Thoracic aorta (tissue), 2 donors: ENCODE measurements around the gene PCDHA5. TPM values are rescaled to one million over a fixed set of nuclear protein-coding genes. Genes with fewer than 3 reads are reported as not detected.

Experiments used
- ATAC-seq: fragments of 150-250 bp; one replicate; pipeline ENCODE4 v1.8.0; 2017; ENCODE audit warnings: low read depth; ENCODE audit not compliant: insufficient number of reproducible peaks, low FRiP score
- DNase-seq: peaks from one replicate; pipeline ENCODE4 v3.0.0-alpha.2; 2020; ENCODE audit warnings: low spot score
- H3K27ac ChIP-seq, 2 donors: fragments of 200-600 bp; sonication (generic); 1 replicate in 1 of 2; 2 replicates in 1 of 2; pipeline ENCODE4 v1.5.1; 2016; ENCODE audit warnings: mild to moderate bottlenecking in 2 of 2, moderate library complexity in 2 of 2
- H3K27me3 ChIP-seq: fragments of 200-600 bp; sonication (generic); replicated peaks from 2 replicates; pipeline ENCODE4 v1.6.0; 2016; ENCODE audit warnings: mild to moderate bottlenecking; ENCODE audit not compliant: insufficient read depth
- H3K36me3 ChIP-seq: fragments of 200-600 bp; sonication (generic); one replicate; pipeline ENCODE4 v1.5.1; 2016
- H3K4me1 ChIP-seq, 2 donors: fragments of 200-600 bp; sonication (generic); 1 replicate in 1 of 2; 2 replicates in 1 of 2; pipeline versions ENCODE4 v1.5.1 to v1.6.0; 2016; ENCODE audit warnings: low read depth in 2 of 2, mild to moderate bottlenecking in 1 of 2; ENCODE audit not compliant: control insufficient read depth in 1 of 2
- H3K4me3 ChIP-seq: fragments of 200-600 bp; sonication (generic); 2 replicates; pipeline ENCODE4 v1.5.1; 2016; ENCODE audit warnings: mild to moderate bottlenecking
- H3K9me3 ChIP-seq: fragments of 200-600 bp; sonication (generic); 2 replicates; pipeline ENCODE4 v1.5.1; 2016
- total RNA-seq, 2 donors: library from RNA; depleted of rRNA; stranded (reverse); fragments of >200 nt; gene quantifications; one replicate each; pipeline versions ENCODE4 v1.1.0 to v1.2.3, GENCODE V29; 2016
- TF ChIP-seq, protein P1 (sequence below): fragments of 200-600 bp; sonication (generic); IDR thresholded peaks from one replicate; pipeline ENCODE4 v1.5.1; 2019; ENCODE audit warnings: antibody characterized with exemption

Gene PCDHA5
- total RNA-seq, 2 donors from 2014 or later: 0.14 to 0.85 TPM

- no peak within 1 kb of the TSS for H3K4me3 ChIP-seq
- no peaks in the 10 kb centered on the region for H3K27me3 ChIP-seq
- no peak for DNase-seq
- no peak within 1 kb of the TSS for H3K27ac ChIP-seq
- peaks cover 12% of the 10 kb centered on the region for H3K9me3 ChIP-seq
- no peaks in the 10 kb centered on the region for H3K36me3 ChIP-seq
- no peak for ATAC-seq
- no peaks in the 10 kb centered on the region for H3K4me1 ChIP-seq
- TF ChIP-seq, protein P1, sequence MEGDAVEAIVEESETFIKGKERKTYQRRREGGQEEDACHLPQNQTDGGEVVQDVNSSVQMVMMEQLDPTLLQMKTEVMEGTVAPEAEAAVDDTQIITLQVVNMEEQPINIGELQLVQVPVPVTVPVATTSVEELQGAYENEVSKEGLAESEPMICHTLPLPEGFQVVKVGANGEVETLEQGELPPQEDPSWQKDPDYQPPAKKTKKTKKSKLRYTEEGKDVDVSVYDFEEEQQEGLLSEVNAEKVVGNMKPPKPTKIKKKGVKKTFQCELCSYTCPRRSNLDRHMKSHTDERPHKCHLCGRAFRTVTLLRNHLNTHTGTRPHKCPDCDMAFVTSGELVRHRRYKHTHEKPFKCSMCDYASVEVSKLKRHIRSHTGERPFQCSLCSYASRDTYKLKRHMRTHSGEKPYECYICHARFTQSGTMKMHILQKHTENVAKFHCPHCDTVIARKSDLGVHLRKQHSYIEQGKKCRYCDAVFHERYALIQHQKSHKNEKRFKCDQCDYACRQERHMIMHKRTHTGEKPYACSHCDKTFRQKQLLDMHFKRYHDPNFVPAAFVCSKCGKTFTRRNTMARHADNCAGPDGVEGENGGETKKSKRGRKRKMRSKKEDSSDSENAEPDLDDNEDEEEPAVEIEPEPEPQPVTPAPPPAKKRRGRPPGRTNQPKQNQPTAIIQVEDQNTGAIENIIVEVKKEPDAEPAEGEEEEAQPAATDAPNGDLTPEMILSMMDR: no peak
Measured at GRCh38 chr5:140868721-140869554, 47.5 kb downstream of the PCDHA5 start, which contains the start of gene PCDHA11. Gene PCDHA11 (plus strand): TSS chr5:140868957. CDS start chr5:140869104, 147 bp downstream.

DNA sequence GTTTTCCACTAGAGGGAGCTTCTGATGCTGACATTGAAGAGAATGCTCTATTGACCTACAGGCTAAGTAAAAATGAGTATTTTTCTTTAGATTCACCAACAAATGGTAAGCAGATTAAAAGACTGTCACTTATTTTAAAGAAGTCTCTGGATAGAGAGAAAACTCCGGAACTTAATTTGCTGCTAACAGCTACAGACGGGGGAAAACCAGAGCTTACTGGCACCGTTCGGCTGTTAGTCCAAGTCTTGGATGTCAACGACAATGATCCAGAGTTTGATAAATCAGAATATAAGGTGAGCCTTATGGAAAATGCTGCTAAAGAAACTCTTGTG, 48.1 kb downstream of the PCDHA5 start:
- ATAC-seq (no peak), DNase-seq (no peak)
- no peak overlapping the region for H3K4me3 ChIP-seq
- no peaks in the 10 kb centered on the region for H3K4me1 ChIP-seq
- H3K9me3 ChIP-seq: peaks cover 12% of the 10 kb centered on the region
- no peaks in the 10 kb centered on the region for H3K27me3 ChIP-seq
- TF ChIP-seq, protein P1: no peak
- H3K27ac ChIP-seq: no peak overlapping the region
- no peaks in the 10 kb centered on the region for H3K36me3 ChIP-seq

GRCh38 chr5:140870221-140871201, 49.1 kb downstream of the PCDHA5 start:
- Histone ChIP-seq H3K9me3 (peaks cover 12% of the 10 kb centered on the region), H3K36me3 (no peaks in the 10 kb centered on the region)
- TF ChIP-seq, protein P1: no peak

More at GRCh38 chr5:140870221-140871201, 49.1 kb downstream of the PCDHA5 start:
- Histone ChIP-seq H3K27me3 (no peaks in the 10 kb centered on the region), H3K27ac (no peak overlapping the region), H3K4me1 (no peaks in the 10 kb centered on the region), H3K4me3 (no peak overlapping the region)
- DNase-seq (no peak), ATAC-seq (no peak)

Other genes with a start within 250 kb of the PCDHA5 start
- gene CD14, start 188.4 kb upstream of the PCDHA5 start, total RNA-seq: 100 to 1,000 TPM in 1 of 2 donors, 10 to 100 TPM in 1; 96.6 to 235 TPM
- 10 to 100 TPM; 11.4 to 13.5 TPM for gene TMCO6, start 182.2 kb upstream of the PCDHA5 start, total RNA-seq
- 10 to 100 TPM; 19.9 to 26.4 TPM for gene NDUFA2, start 174.0 kb upstream of the PCDHA5 start, total RNA-seq
- 100 to 1,000 TPM in 1 of 2 donors, 10 to 100 TPM in 1; 95.3 to 108 TPM for gene IK, start 173.8 kb upstream of the PCDHA5 start, total RNA-seq
- gene WDR55, start 156.7 kb upstream of the PCDHA5 start, total RNA-seq: 10 to 100 TPM; 24.6 to 26.1 TPM
- 1 to 10 TPM in 1 of 2 donors, under 1 TPM in 1; 0.54 to 1.8 TPM for gene DND1, start 148.0 kb upstream of the PCDHA5 start, total RNA-seq
- gene HARS1, start 130.2 kb upstream of the PCDHA5 start, total RNA-seq: 10 to 100 TPM; 46.4 to 68.2 TPM
- 10 to 100 TPM; 26.0 to 69.0 TPM for gene HARS2, start 130.2 kb upstream of the PCDHA5 start, total RNA-seq
- 10 to 100 TPM; 32.0 to 50.4 TPM for gene ZMAT2, start 121.2 kb upstream of the PCDHA5 start, total RNA-seq
- gene PCDHA1, start 35.5 kb upstream of the PCDHA5 start, total RNA-seq: not detected
- gene PCDHA2, start 26.8 kb upstream of the PCDHA5 start, total RNA-seq: under 1 TPM in 1 of 2 donors, not detected in 1; 0.85 TPM
- 1 to 10 TPM in 1 of 2 donors, under 1 TPM in 1; 0.68 to 2.0 TPM for gene PCDHA3, start 20.6 kb upstream of the PCDHA5 start, total RNA-seq
- under 1 TPM; 0.78 to 0.81 TPM for gene PCDHA4, start 14.5 kb upstream of the PCDHA5 start, total RNA-seq
- 1 to 10 TPM in 1 of 2 donors, under 1 TPM in 1; 0.14 to 5.2 TPM for gene PCDHA6, start 6.3 kb downstream of the PCDHA5 start, total RNA-seq
- gene PCDHA7, start 12.7 kb downstream of the PCDHA5 start, total RNA-seq: under 1 TPM; 0.42 to 0.54 TPM
- gene PCDHA8, start 19.6 kb downstream of the PCDHA5 start, total RNA-seq: under 1 TPM in 1 of 2 donors, not detected in 1; 0.14 TPM
- 1 to 10 TPM in 1 of 2 donors, under 1 TPM in 1; 0.35 to 1.1 TPM for gene PCDHA9, start 26.8 kb downstream of the PCDHA5 start, total RNA-seq
- gene PCDHA10, start 34.3 kb downstream of the PCDHA5 start, total RNA-seq: under 1 TPM; 0.28 to 0.41 TPM
- gene PCDHA11, start 47.3 kb downstream of the PCDHA5 start, total RNA-seq: under 1 TPM; 0.14 to 0.21 TPM
- gene PCDHA12, start 53.7 kb downstream of the PCDHA5 start, total RNA-seq: under 1 TPM; 0.21 to 0.68 TPM
- under 1 TPM; 0.54 to 0.56 TPM for gene PCDHA13, start 60.5 kb downstream of the PCDHA5 start, total RNA-seq
- gene PCDHAC1, start 104.7 kb downstream of the PCDHA5 start, total RNA-seq: 1 to 10 TPM in 1 of 2 donors, under 1 TPM in 1; 0.71 to 1.2 TPM
- under 1 TPM in 1 of 2 donors, not detected in 1; 0.71 TPM for gene PCDHAC2, start 144.9 kb downstream of the PCDHA5 start, total RNA-seq
- gene PCDHB1, start 229.8 kb downstream of the PCDHA5 start, total RNA-seq: not detected